GM23248 (cell line): ENCODE data around the gene SLC9A5. TPM values are rescaled to one million over a fixed set of nuclear protein-coding genes. Genes with fewer than 3 reads are reported as not detected.

Experiments
- DNase-seq: peaks from one replicate; pipeline ENCODE4 v3.0.0-alpha.2; 2015
- H2AFZ ChIP-seq: fragments of 200-600 bp; sonication (generic); 2 replicates; pipeline ENCODE4 v1.6.1; 2016; ENCODE audit warnings: antibody characterized with exemption
- H3F3A ChIP-seq: fragments of 200-600 bp; sonication (generic); 2 replicates; pipeline ENCODE4 v1.6.1; 2016; ENCODE audit warnings: mild to moderate bottlenecking, antibody characterized with exemption, mixed run types; ENCODE audit not compliant: insufficient read depth
- H3K27ac ChIP-seq: fragments of 200-600 bp; sonication (generic); 2 replicates; pipeline ENCODE4 v1.5.1; 2016; ENCODE audit warnings: mild to moderate bottlenecking
- H3K27me3 ChIP-seq: fragments of 200-600 bp; sonication (generic); replicated peaks from 2 replicates; pipeline ENCODE4 v1.6.1; 2016; ENCODE audit warnings: mild to moderate bottlenecking; ENCODE audit not compliant: insufficient read depth
- H3K36me3 ChIP-seq: fragments of 200-600 bp; sonication (generic); 2 replicates; pipeline ENCODE4 v1.6.1; 2016; ENCODE audit warnings: low read depth, mild to moderate bottlenecking
- H3K4me1 ChIP-seq: fragments of 200-600 bp; sonication (generic); 2 replicates; pipeline ENCODE4 v1.6.1; 2016; ENCODE audit warnings: mild to moderate bottlenecking; ENCODE audit not compliant: insufficient read depth
- H3K4me2 ChIP-seq: fragments of 200-600 bp; sonication (generic); one replicate; pipeline ENCODE4 v1.6.1; 2016; ENCODE audit warnings: mild to moderate bottlenecking; ENCODE audit not compliant: unreplicated experiment
- H3K4me3 ChIP-seq: fragments of 200-600 bp; sonication (generic); 2 replicates; pipeline ENCODE4 v1.5.1; 2016; ENCODE audit warnings: mild to moderate bottlenecking
- H3K79me2 ChIP-seq: fragments of 200-600 bp; sonication (generic); 2 replicates; pipeline ENCODE4 v1.6.1; 2016; ENCODE audit warnings: mild to moderate bottlenecking; ENCODE audit not compliant: insufficient read depth
- H3K9ac ChIP-seq: fragments of 200-600 bp; sonication (generic); 2 replicates; pipeline ENCODE4 v1.6.1; 2016; ENCODE audit warnings: mild to moderate bottlenecking
- H3K9me2 ChIP-seq: fragments of 200-600 bp; sonication (generic); 2 replicates; pipeline ENCODE4 v1.6.1; 2016; ENCODE audit warnings: mixed run types, mild to moderate bottlenecking, moderate library complexity; ENCODE audit not compliant: insufficient read depth
- H3K9me3 ChIP-seq: fragments of 200-600 bp; sonication (generic); one replicate; pipeline ENCODE4 v1.6.1; 2017; ENCODE audit warnings: low read depth
- H4K20me1 ChIP-seq: fragments of 200-600 bp; sonication (generic); 2 replicates; pipeline ENCODE4 v1.6.0; 2016; ENCODE audit not compliant: insufficient read depth
- EZH2 ChIP-seq: fragments of 200-600 bp; sonication (generic); IDR thresholded peaks from 2 replicates; pipeline ENCODE4 v1.6.1; 2018; ENCODE audit warnings: antibody characterized with exemption, mild to moderate bottlenecking; ENCODE audit not compliant: insufficient read depth, poor library complexity, severe bottlenecking
- EZH2phosphoT487 ChIP-seq: fragments of 200-600 bp; sonication (generic); IDR thresholded peaks from 2 replicates; pipeline ENCODE4 v1.6.1; 2018; ENCODE audit warnings: antibody characterized with exemption, moderate library complexity, mild to moderate bottlenecking, low read depth; ENCODE audit not compliant: insufficient read depth
- WGBS, 2 experiments: methylation state at CpG; one replicate each; pipeline ENCODE4 v1.1.6; 2015 to 2017; ENCODE audit warnings: low lambda C conversion rate in 2 of 2, low coverage in 1 of 2; ENCODE audit errors: missing lambda C conversion rate in 2 of 2; 5-methylcytosine and 5-hydroxymethylcytosine counted together
- in situ Hi-C: fragments of 300-500 bp; cut with MboI; formaldehyde crosslinking; loops from 2 replicates; pipeline ENCODE4 v1.15.0; 2020
- polyA plus RNA-seq: library from polyadenylated mRNA; unstranded; fragments of >200 nt; fragmentation: Nextera tagmentation; extraction: Ambion mirVana; gene quantifications from 2 replicates; pipeline ENCODE4 v1.2.1, GENCODE V29; 2016
- total RNA-seq: library from RNA; depleted of rRNA; stranded (reverse); fragments of >200 nt; shearing (Covaris generic); gene quantifications from 2 replicates; pipeline ENCODE4 v1.2.3, GENCODE V29; 2014

Gene SLC9A5
- total and polyA plus RNA-seq, 2 experiments from 2014 or later = 2.2 to 2.5 TPM

- H3K79me2 ChIP-seq = 0 out of 2 replicates have a peak, but pooled peaks cover 8% of the 10 kb centered on the region
- in situ Hi-C loops = no loop called here
- H3K4me1 ChIP-seq = peaks cover 22% of the 10 kb centered on the region
- peaks cover 20% of the 10 kb centered on the region for H3F3A ChIP-seq
- H3K9ac ChIP-seq = peak overlapping the region; percentile 87
- H3K9me2 ChIP-seq = no peaks in the 10 kb centered on the region
- H4K20me1 ChIP-seq = no peaks in the 10 kb centered on the region
- TF ChIP-seq EZH2phosphoT487 (no peak), EZH2 (no peak)
- H3K36me3 ChIP-seq = no peaks in the 10 kb centered on the region; the same call in 1 of the 2 replicates
- no peaks in the 10 kb centered on the region for H3K27me3 ChIP-seq
- H3K27ac ChIP-seq = peak overlapping the region; percentile 98
- peak overlapping the region; percentile 78 for H3K4me3 ChIP-seq
- no peaks in the 10 kb centered on the region for H3K9me3 ChIP-seq
- H3K4me2 ChIP-seq = peak overlapping the region; percentile 83
- H2AFZ ChIP-seq = peak overlapping the region; percentile 68
- DNase-seq = peak; percentile 49
- WGBS, 2 experiments = 2% methylated on average over 19 to 34 of the region's 42 CpGs
Measured at GRCh38 chr16:67278773-67279295, 30.1 kb downstream of the SLC9A5 start.

DNA sequence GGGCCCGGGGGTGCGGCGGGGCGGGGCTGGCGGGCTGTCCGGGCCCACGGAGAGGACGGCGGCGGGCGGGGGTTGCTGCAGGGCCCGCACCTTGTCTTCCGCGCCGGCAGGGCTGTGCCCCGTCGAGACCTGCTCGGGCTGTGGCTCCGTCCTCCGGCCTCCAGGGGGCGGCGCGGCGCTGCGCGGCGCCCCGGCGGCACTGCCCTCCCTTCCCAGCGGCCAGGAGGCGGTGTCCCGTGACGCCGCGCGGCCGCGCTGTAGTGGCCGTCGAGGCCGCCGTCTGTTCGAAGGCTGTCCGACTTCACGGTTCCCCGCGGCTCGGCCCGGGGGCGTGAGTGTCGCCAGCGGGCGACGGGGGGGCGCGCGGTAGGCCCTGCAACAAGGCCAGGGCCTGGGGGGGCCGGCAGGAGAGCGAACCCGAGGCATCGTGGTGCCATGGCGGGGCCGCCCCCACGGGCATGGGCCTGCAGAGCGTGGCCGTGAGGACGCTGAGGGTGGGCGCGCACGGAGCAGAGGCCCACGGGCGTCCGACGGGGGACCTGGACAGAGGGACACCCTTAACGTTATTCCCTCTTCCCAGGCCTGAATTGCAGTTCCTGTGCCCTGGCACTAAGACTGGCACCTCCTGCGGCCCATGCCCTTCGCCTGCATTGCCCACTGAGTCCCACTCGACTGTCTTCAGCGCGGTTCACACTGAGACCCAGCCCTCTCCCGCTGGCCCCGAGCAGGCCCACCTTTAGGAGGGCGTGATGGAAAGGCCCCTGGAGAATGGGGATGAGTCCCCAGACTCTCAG, 30.7 kb downstream of the SLC9A5 start, which contains the start of gene PLEKHG4:
Gene PLEKHG4 (plus strand): TSS at position 237 of the 794 bp plus-strand sequence. CDS start 513 bp downstream, at position 750.
- Histone ChIP-seq H3F3A (peaks cover 20% of the 10 kb centered on the region), H3K9me2 (no peaks in the 10 kb centered on the region), H4K20me1 (no peaks in the 10 kb centered on the region), H3K4me1 (peaks cover 22% of the 10 kb centered on the region), H3K9me3 (no peaks in the 10 kb centered on the region), H3K27me3 (no peaks in the 10 kb centered on the region), H3K27ac (peak within 1 kb of the TSS; percentile 98), H3K4me3 (peak within 1 kb of the TSS; percentile 78), H3K79me2 (0 out of 2 replicates have a peak, but pooled peaks cover 8% of the 10 kb centered on the region), H2AFZ (peak within 1 kb of the TSS; percentile 68), H3K9ac (peak within 1 kb of the TSS; percentile 87), H3K4me2 (peak within 1 kb of the TSS; percentile 83), H3K36me3 (no peaks in the 10 kb centered on the region; the same call in 1 of the 2 replicates)
- DNase-seq = peak; percentile 86
- TF ChIP-seq EZH2phosphoT487 (no peak), EZH2 (no peak)
- WGBS, 2 experiments = 24 to 27% methylated on average over 54 to 65 of the region's 83 CpGs
- in situ Hi-C loops = no loop called here

DNA sequence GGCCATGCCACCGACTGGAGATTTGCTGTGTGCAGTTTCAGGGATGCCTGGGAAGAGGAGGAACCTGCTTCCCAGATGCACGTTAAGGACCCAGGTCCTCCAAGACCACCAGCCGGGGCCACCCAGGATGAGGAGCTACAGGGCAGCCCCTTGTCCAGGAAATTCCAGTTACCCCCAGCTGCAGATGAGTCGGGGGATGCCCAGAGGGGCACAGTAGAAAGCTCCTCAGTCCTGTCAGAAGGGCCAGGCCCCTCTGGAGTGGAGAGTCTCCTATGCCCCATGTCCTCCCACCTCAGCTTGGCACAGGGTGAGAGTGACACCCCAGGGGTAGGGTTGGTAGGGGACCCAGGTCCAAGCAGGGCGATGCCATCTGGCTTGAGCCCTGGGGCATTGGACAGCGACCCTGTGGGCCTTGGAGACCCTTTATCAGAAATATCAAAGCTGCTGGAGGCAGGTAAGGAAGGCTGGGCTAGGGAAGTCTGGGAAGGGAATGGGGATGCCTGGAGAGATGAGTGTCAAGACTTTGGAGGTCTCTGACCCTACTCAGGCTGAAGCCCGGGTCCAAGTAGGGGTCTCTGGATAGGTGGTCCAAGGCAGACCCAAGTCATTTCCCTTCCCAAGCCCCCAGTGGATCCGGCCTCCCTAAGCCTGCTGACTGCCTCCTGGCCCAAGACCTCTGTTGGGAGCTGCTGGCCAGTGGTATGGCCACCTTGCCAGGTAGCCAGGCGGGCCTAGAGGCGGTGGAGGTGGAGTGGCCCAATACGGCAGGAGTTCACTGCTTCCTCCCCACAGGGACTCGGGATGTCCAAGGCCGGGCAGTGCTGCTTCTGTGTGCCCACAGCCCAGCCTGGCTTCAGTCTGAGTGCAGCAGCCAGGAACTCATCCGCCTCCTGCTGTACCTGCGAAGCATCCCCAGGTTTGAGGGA, 31.6 kb downstream of the SLC9A5 start:
- no peaks in the 10 kb centered on the region for H3K9me3 ChIP-seq
- peaks cover 22% of the 10 kb centered on the region for H3K4me1 ChIP-seq
- no peak overlapping the region for H3K4me2 ChIP-seq
- H3K9ac ChIP-seq = no peak overlapping the region
- DNase-seq = no peak
- peaks cover 20% of the 10 kb centered on the region for H3F3A ChIP-seq
- 0 out of 2 replicates have a peak, but pooled peaks cover 8% of the 10 kb centered on the region for H3K79me2 ChIP-seq
- no peak overlapping the region for H3K4me3 ChIP-seq
- 96 to 97% methylated on average over 14 to 15 of the region's 15 CpGs for WGBS, 2 experiments
- H3K36me3 ChIP-seq = no peaks in the 10 kb centered on the region; the same call in 1 of the 2 replicates
- H3K9me2 ChIP-seq = no peaks in the 10 kb centered on the region
- no peaks in the 10 kb centered on the region for H3K27me3 ChIP-seq
- no peak for TF ChIP-seq EZH2
- TF ChIP-seq EZH2phosphoT487 = no peak
- H3K27ac ChIP-seq = no peak overlapping the region
- H2AFZ ChIP-seq = no peak overlapping the region
- in situ Hi-C loops = no loop called here
- no peaks in the 10 kb centered on the region for H4K20me1 ChIP-seq
